DMS114 treated with DMSO at 0.1 percent for 48 hours (cell line): ENCODE results near the gene LRFN4.

Experiments used
- DNase-seq: peaks from one replicate; lab custom pipeline; 2025; ENCODE audit not compliant: unreplicated experiment; lab: John Stamatoyannopoulos, UW

LRFN4 gene

GRCh38 chr11:66857927-66858185 lies 992 bp downstream of the LRFN4 start:
- DNase-seq, result no peak

GRCh38 chr11:66858186-66858938 lies 1.5 kb downstream of the LRFN4 start:
- DNase-seq, result no peak

DNA sequence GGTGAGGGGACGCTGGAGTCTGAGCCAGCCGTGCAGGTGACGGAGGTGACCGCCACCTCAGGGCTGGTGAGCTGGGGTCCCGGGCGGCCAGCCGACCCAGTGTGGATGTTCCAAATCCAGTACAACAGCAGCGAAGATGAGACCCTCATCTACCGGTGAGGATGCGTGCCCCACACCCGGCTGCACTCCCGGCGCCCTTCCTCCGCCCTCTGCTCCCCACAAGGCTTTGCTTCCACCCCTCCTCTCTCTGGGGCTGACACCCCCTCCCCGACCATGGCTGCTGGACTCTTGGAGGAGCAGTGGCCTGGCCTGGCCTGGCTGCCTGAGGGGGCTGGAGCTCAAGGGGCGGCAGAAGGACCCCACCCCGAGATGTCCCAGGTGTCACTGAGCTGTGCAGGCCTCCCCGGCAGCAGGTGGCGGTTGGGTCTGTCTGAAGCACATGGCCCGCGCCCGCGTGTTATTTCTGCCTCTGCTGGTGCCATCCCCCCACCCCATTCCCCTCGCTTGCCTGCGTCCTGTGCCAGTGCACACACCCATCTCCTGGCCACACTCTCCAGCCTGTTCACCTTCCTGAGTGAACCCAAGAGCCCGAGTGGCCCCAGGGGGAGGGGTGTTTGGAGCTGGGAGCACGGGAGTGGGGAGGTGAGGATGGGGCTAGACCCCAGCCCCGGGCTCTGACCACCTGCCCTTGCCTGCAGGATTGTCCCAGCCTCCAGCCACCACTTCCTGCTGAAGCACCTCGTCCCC lies 2.2 kb downstream of the LRFN4 start:
- no peak for DNase-seq

GRCh38 chr11:66859686-66860448 lies 3.0 kb downstream of the LRFN4 start:
- DNase-seq, result no peak

DNA sequence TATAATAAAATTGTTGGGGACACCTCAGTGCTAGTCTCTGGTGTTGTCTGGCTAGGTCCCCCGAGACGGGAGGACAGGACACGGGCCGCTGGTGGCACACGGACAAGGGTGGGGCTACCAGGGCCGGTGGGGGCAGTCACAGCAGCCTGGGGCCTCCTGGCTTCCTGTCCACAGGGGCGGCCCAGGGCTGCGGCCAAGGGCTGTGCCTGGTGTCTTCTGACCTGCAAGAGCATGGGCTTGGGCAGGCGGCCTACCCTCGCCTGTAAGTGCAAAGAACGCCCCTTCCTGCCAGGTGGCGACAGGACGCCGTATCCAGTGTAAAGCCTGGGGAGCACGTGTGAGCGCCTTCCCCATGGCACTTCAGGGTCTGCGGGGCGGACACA lies 3.6 kb downstream of the LRFN4 start:
- DNase-seq, result no peak

DNA sequence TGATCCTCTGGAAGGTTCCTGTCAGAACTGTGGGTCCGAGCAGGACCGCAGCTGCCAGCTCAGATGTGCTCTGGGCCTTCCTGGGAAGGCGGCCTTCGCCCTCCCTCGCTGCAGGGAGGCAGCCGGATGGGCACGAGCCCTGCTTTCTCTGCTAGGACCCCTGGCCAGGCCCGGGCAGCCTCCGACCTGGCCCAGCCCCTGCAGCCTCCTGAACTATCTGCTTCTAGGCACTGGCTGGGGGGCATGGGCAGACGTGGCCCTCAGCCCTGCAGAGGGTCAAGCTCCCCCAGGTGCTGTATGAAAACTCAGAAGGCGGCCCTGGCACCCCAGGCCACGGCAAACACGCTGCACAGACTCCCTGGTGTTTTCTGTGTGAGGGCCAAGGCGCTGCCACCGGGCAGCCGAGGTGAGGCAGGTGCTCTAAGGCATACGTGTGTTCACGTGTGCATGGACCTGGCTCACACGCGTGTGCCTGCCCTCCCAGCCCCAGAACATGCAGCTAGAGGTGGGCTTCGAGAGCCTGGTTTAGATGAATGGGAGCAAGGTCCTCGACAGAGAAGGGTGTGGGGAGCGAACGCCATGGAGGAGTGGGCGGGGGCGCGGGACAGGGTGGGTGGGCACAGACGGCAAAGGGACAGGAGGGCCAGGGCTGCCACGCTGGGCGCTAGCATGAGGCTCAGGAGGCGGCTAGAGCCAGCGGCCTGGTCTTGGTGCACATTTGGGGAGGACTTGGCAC lies 4.3 kb downstream of the LRFN4 start:
- DNase-seq, result no peak

- DNase-seq, result no peak
Observed at GRCh38 chr11:66861774-66862558, 5.1 kb downstream of the LRFN4 start.

DNA sequence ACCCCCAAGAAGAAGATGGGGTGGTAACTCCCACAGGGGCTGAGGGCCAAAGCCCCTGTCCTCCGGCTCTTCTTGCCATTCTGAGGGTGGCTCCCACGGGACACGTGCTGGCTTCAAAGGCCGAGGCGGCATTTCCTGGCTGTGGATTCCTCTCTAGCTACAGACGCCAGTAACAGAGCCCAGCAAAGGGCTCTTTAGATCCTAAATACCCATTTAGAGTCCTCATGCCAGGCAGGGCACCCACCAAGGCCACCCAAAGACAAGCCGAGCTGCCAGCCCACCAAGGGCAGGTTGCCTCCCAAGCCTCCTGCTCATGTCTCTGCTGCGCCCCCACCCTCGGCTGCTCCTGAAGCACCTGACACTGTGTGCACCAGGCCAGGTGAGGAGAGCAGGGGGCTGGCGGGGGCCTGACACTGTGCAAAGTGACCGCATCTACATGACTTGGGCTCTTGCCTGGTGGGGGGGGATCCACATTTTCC lies 5.7 kb downstream of the LRFN4 start:
- DNase-seq, result no peak

DNA sequence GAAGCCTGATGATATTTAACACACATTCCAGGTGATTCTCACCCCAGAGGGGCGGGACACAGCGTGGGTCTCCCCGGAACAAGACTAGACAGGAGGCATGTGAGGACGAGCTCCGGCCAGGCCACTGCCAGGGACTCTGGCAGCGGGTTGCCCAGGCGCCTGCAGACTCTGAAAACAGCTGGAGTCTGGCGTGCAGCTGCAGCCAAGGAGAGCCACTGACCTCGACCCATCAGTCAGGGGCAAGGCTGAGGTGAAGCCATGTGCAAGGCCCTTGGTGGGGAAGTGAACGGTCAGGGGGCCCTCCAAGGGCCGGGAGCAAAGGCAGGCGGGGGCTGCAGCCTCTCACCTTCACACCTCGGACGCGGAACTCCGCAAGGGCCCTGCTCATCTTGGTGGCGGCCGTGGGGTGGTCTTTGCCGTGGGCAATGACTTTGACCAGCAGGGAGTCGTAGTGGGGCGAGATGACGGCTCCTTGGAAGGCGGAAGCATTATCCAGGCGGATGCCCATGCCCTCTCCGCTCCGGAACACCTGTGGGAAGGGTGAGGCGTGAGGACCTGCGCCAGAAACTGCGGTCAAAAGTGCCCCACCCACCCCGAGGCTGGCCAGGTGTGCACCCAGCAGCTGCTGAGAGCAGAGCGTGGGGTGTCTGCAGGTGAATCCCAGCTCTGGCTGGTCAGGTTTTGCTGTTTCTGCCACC lies 6.7 kb downstream of the LRFN4 start:
- no peak for DNase-seq

DNA sequence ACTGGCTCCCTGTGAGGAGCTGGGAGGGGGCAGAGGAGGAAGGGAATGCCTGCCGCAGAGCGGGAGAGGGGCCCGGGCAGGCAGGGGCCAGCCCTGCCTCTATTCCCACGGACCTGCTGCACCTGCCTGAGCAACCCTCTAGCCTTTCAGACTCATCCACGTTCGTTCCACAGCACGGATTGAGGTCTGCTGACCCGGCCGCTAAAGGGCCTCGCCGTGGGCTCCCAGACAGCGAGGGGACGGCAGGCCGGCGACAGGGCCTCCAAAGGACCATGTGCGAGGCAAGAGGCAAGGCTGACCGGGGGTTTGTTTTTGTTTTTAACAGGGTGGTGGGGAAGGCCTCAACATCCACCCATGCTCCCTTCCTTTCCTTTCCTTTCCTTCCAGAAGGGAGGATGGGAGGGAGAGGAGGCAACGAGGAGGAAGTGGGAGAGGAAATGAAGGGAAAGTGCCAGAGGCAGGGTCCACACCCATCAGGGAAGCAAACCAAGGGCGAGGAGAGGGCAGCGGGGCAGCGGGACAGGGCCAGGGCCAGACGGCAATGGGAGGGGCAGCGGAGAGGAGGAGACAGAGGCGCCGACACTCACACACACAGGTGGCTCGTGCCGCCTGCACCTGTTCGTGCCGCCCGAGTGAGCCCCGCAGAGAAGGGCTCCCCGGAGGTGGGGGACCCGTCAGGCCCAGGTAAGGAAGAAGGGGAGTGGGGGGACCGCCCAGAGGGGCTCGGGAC lies 7.5 kb downstream of the LRFN4 start:
- no peak for DNase-seq

- DNase-seq, result no peak
Observed at GRCh38 chr11:66864924-66865697, 8.2 kb downstream of the LRFN4 start.

DNA sequence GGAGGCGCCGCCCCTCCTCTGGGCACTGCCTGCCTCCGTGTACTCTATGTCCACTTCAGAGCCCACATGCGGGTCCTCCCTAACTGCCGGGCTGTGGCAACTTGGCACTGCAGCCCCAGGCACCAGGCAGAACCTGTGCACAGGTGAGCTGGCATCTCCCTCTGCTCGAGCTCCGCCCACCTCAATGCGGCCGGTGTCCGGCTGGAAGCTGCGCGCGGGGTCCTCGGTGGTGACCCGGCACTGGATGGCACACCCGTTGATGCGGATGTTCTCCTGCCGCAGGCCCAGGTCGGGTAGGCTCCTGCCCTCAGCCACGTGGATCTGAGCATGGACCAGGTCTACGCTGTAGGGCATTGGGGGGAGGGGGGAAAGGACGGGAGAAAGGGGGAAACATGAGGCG lies 9.1 kb downstream of the LRFN4 start:
- DNase-seq, result no peak

GRCh38 chr11:66866511-66866986 lies 9.7 kb downstream of the LRFN4 start:
- DNase-seq, result no peak

- no peak for DNase-seq
Observed at GRCh38 chr11:66867425-66868040, 10.7 kb downstream of the LRFN4 start.

DNA sequence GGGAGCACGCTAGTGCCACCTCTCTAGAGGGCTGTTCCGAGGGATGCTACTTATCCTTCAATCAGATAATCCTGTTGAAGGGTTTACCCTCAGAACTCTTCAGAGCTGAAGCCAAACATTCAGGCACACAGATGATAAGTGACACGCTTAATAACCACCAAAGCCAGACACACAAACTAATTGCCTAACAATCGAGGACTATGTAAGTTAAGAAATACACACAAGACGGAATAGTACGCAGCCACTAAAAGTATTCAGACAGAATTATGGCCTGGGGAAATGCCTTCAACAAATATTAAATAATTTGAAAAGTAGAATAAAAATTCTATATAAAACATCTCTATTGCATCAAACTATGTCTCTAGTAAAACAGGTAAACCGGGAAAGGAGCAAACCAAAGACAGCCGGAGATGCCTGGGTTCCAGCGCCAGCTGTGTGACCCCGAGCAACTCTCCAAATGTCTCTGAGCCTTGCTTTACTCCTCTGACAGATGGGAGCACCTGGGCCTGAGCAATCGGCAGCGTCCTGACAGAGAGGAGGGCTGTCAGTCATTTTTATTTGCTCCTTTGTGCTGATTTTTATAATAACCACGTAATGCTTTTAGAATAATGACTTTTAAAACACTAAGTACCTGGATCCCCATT lies 11.3 kb downstream of the LRFN4 start:
- no peak for DNase-seq

GRCh38 chr11:66868726-66869566 lies 12.1 kb downstream of the LRFN4 start:
- no peak for DNase-seq

GRCh38 chr11:66869567-66869870 lies 12.7 kb downstream of the LRFN4 start:
- no peak for DNase-seq
